ENCODE measurements around the gene B4GALNT2.

DNA sequence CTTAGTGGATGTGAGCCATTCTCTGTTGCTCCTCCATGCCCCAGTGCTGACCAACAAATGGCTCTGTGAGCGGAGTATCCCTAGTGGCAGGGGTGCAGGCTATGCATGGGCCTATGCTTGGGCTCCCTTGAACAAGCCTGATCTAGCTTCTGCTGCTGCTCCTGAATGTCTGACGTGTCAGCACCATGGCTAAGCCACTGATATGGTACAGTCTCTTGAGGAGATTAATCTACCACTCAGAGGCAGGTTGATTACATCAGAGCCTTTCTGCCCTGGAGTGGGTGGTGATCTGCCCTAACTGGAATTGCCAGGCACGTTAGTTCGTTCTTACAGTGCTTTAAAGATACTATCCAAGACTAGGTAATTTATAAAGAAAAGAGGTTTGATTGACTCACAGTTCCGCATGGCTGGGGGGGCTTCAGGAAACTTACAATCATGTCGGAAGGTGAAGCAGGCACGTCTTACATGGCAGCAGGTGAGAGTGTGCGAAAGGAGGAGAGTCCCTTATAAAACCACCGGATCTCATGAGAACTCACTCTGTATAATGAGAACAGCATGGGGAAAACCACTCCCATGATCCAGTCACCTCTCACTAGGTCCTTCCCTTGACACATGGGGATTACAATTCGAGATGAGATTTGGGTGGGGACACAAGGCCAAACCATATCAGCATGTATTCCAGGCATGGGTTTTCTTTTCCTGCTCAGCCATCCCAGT lies 41.5 kb upstream of the B4GALNT2 start:
- TF ChIP-seq, protein P1, sequence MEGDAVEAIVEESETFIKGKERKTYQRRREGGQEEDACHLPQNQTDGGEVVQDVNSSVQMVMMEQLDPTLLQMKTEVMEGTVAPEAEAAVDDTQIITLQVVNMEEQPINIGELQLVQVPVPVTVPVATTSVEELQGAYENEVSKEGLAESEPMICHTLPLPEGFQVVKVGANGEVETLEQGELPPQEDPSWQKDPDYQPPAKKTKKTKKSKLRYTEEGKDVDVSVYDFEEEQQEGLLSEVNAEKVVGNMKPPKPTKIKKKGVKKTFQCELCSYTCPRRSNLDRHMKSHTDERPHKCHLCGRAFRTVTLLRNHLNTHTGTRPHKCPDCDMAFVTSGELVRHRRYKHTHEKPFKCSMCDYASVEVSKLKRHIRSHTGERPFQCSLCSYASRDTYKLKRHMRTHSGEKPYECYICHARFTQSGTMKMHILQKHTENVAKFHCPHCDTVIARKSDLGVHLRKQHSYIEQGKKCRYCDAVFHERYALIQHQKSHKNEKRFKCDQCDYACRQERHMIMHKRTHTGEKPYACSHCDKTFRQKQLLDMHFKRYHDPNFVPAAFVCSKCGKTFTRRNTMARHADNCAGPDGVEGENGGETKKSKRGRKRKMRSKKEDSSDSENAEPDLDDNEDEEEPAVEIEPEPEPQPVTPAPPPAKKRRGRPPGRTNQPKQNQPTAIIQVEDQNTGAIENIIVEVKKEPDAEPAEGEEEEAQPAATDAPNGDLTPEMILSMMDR (IDR thresholded peaks at IDR 0.05; ENCODE audit: poor library complexity, severe bottlenecking) = no peak
- TF ChIP-seq EP300 (conservative IDR thresholded peaks at IDR 0.05; ENCODE audit: poor library complexity, severe bottlenecking) (no peak), EZH2 (IDR thresholded peaks at IDR 0.05; ENCODE audit: borderline replicate concordance, insufficient read depth, low read length, poor library complexity, severe bottlenecking) (no peak), SMC3 (conservative IDR thresholded peaks at IDR 0.05; ENCODE audit: poor library complexity) (no peak), RAD21 (conservative IDR thresholded peaks at IDR 0.05) (no peak), MXI1 (conservative IDR thresholded peaks at IDR 0.05; ENCODE audit: poor library complexity, severe bottlenecking) (no peak)
